Left ventricle myocardium inferior (tissue), 1 donor: Measurements from ENCODE around the gene SLC25A45. TPM values are rescaled to one million over a fixed set of nuclear protein-coding genes. Genes with fewer than 3 reads are reported as not detected.

Source experiments
- DNase-seq: peaks from one replicate; pipeline ENCODE4 v3.0.0-alpha.2; 2020
- H3K27ac ChIP-seq: fragments of 200-600 bp; replicated peaks from 2 replicates; pipeline ENCODE4 v1.8.0; 2021
- H3K27me3 ChIP-seq: fragments of 200-600 bp; 2 replicates; pipeline ENCODE4 v1.8.0; 2021; ENCODE audit warnings: low read depth
- H3K36me3 ChIP-seq: fragments of 200-600 bp; 2 replicates; pipeline ENCODE4 v1.8.0; 2021
- H3K4me1 ChIP-seq: fragments of 200-600 bp; 2 replicates; pipeline ENCODE4 v1.8.0; 2021
- H3K4me3 ChIP-seq: fragments of 200-600 bp; 2 replicates; pipeline ENCODE4 v1.8.0; 2021; ENCODE audit warnings: mild to moderate bottlenecking, moderate library complexity
- H3K9me3 ChIP-seq: fragments of 200-600 bp; replicated peaks from 2 replicates; pipeline ENCODE4 v1.8.0; 2021
- intact Hi-C: fragments of 100-400 bp; cut with micrococcal nuclease; formaldehyde crosslinking; loops from one replicate; pipeline ENCODE4 v1.11.0; 2022
- total RNA-seq: library from RNA; stranded (reverse); fragmentation: NEBNext Ultra II Directional; extraction: Animal tissue kit (Norgen Biotek cat#: 25700); gene quantifications from one replicate; pipeline ENCODE4 v1.2.1, GENCODE V29; 2021
- TF ChIP-seq, protein P1 (sequence below): fragments of 200-600 bp; IDR thresholded peaks from 2 replicates; pipeline ENCODE4 v1.8.0; 2021; ENCODE audit warnings: antibody characterized with exemption, mild to moderate bottlenecking, borderline replicate concordance
- donor health status: DM: no; HTN: yes; CAD: no; lungs with severe emphysema.

Gene SLC25A45
- total RNA-seq, 1 donor from 2014 or later: 5.0 TPM

DNA sequence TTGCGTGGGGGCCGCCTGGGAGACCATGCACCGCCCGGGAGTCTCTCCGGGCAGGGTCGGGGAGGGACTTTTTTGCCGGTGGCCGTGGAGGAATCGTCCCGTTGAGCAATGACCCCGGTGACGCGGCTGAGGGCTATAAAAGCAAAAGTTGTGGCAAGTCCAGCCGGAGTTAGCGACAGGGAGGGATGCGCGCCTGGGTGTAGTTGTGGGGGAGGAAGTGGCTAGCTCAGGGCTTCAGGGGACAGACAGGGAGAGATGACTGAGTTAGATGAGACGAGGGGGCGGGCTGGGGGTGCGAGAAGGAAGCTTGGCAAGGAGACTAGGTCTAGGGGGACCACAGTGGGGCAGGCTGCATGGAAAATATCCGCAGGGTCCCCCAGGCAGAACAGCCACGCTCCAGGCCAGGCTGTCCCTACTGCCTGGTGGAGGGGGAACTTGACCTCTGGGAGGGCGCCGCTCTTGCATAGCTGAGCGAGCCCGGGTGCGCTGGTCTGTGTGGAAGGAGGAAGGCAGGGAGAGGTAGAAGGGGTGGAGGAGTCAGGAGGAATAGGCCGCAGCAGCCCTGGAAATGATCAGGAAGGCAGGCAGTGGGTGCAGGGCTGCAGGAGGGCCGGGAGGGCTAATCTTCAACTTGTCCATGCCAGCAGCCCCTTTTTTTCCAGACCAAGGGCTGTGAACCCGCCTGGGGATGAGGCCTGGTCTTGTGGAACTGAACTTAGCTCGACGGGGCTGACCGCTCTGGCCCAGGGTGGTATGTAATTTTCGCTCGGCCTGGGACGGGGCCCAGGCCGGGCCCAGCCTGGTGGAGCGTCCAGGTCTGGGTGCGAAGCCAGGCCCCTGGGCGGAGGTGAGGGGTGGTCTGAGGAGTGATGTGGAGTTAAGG, 40.4 kb upstream of the SLC25A45 start, which contains the start of gene NEAT1:
TSS of gene NEAT1 (plus strand) at position 166 of the 883 bp plus-strand sequence.
- intact Hi-C loops: loop anchor here (5.0 kb wide), 1 partner anchor 79 kb away; no protein-coding TSS in a partner anchor
- Histone ChIP-seq H3K9me3 (no peaks in the 10 kb centered on the region), H3K27me3 (no peaks in the 10 kb centered on the region), H3K27ac (peak within 1 kb of the TSS; percentile 100), H3K4me3 (peak within 1 kb of the TSS; percentile 80), H3K36me3 (peaks cover 48% of the 10 kb centered on the region), H3K4me1 (peaks cover 87% of the 10 kb centered on the region)
- TF ChIP-seq, protein P1, sequence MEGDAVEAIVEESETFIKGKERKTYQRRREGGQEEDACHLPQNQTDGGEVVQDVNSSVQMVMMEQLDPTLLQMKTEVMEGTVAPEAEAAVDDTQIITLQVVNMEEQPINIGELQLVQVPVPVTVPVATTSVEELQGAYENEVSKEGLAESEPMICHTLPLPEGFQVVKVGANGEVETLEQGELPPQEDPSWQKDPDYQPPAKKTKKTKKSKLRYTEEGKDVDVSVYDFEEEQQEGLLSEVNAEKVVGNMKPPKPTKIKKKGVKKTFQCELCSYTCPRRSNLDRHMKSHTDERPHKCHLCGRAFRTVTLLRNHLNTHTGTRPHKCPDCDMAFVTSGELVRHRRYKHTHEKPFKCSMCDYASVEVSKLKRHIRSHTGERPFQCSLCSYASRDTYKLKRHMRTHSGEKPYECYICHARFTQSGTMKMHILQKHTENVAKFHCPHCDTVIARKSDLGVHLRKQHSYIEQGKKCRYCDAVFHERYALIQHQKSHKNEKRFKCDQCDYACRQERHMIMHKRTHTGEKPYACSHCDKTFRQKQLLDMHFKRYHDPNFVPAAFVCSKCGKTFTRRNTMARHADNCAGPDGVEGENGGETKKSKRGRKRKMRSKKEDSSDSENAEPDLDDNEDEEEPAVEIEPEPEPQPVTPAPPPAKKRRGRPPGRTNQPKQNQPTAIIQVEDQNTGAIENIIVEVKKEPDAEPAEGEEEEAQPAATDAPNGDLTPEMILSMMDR: no peak
- DNase-seq: peak; percentile 97

DNA sequence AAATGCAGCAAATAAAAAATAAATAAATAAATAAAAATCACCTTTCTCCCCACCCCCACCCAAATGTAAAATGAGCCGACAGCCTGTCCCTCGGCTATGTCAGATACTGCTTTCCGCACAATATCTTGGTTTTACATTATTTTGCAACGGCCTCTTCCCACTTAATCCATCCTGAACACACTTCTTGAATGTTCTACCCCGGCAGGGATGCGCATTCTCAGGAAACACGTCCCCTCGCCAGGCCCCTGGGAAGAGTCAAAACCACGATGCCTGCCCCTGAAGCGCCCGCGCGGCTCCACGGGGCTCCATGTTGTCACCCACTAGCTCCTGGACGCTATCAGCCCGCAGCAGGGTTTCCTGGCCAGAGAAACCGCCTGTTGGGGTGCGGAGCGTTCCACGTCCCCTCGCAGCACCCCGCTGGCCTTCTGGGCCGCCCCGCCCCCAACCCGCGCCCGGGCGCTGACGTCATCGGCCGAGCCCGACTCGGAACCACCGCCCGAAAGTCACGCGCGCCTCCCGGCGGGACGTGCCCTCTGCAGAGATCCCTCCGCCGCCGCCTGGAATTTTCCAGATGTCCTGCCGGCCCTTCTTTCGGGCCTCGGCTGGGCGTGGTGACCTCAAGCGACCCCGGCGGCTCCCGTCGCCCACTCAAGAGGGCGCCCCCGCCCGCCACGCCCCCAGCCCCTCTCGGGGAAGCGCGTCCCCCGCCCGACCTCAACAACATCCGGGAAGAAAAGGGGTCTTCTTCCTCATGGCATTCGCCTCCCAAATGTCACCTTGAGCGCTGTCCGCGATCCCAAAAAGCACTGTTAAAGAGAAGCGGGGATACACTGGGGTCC, 39.6 kb upstream of the SLC25A45 start:
- H3K4me1 ChIP-seq: peaks cover 87% of the 10 kb centered on the region
- intact Hi-C loops: loop anchor here (5.0 kb wide), 1 partner anchor 80 kb away; no protein-coding TSS in a partner anchor

DNA sequence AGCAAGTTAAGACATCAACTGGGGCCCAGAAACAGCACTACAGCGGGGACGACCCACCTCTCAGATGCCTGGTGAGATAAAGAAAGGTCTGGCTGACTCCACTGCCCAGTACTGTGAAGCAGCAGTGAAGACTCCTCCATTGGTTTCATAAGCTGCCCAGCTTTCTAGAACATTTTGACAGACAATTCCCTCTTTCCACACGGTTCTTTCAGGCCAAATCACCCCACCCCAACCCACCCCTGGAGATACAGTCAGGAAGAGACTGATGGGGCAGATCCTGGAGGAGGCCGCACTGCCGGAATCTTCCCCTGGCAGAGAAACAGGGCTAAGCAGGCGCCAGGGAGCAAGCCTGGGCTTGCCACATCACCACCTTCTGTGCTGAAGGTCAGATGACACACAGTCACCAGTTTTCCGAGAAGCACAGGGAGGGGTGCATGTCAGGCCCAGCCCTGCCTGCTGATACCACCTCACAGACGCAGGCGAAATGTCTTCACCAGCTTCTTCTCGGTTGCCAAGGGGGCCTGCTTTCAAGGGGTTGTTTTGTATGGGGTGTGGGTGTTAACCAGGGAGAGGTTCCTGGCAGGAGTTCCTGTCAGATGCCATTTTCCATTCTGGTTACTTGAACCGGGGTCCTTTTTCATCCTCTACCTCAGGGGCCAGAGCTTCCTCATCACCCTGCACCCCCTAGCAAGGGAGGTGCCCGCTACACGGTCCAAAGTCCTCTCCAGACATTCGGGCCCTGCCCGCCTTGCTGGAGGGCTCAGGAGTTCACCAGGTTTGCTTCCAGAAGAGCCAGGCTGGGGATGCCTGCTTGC, 38.7 kb upstream of the SLC25A45 start:
- TF ChIP-seq, protein P1: no peak
- peaks cover 87% of the 10 kb centered on the region for H3K4me1 ChIP-seq
- peak overlapping the region; percentile 80 for H3K4me3 ChIP-seq
- H3K27ac ChIP-seq: peak overlapping the region; percentile 100
- no peaks in the 10 kb centered on the region for H3K27me3 ChIP-seq
- DNase-seq: peak; percentile 92
- H3K36me3 ChIP-seq: peaks cover 33% of the 10 kb centered on the region
- intact Hi-C loops: loop anchor here (5.0 kb wide), 1 partner anchor 81 kb away; no protein-coding TSS in a partner anchor
- no peaks in the 10 kb centered on the region for H3K9me3 ChIP-seq

More for the DNA sequence above, 39.6 kb upstream of the SLC25A45 start:
- Histone ChIP-seq H3K9me3 (no peaks in the 10 kb centered on the region), H3K4me3 (peak overlapping the region; percentile 80), H3K27me3 (no peaks in the 10 kb centered on the region), H3K36me3 (peaks cover 41% of the 10 kb centered on the region), H3K27ac (peak overlapping the region; percentile 100)
- DNase-seq: peak; percentile 99
- TF ChIP-seq, protein P1: no peak

DNA sequence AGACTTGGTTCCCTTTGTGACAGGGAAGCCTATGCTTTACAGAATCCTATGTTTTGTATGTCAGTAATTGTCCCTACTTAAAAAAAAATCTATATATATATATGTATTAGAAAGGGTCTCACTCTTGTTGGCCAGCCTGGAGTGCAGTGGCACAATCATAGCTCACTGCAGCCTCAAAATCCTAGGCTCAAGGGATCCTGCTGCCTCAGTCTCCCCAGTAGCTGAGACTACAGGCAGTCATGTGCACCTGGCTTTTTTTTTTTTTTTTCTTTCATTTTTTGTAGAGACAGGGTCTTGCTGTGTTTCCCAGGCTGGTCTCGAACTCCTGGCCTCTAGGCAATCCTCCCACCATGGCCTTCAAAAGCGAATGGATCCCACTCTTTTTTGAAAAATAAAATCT, 38.1 kb upstream of the SLC25A45 start:
- intact Hi-C loops: loop anchor here (5.0 kb wide), 1 partner anchor 82 kb away; no protein-coding TSS in a partner anchor
- TF ChIP-seq, protein P1: no peak
- Histone ChIP-seq H3K27me3 (no peaks in the 10 kb centered on the region), H3K9me3 (no peaks in the 10 kb centered on the region), H3K36me3 (peaks cover 26% of the 10 kb centered on the region), H3K27ac (peak overlapping the region; percentile 100), H3K4me1 (peaks cover 89% of the 10 kb centered on the region), H3K4me3 (peak overlapping the region; percentile 80)
- no peak for DNase-seq
